Gastroesophageal sphincter (tissue), 3 donors: ENCODE measurements around the gene ORMDL3.

Experiments used
- POLR2AphosphoS5 ChIP-seq: sonication (generic); formaldehyde crosslinking; IDR thresholded peaks from one replicate; pipeline ENCODE4 v1.6.1; 2017; ENCODE audit warnings: antibody characterized with exemption
- TF ChIP-seq, protein P1 (sequence below), 4 experiments: fragments of 200-600 bp in 2 of 4; fragments of 450-650 bp in 2 of 4; sonication (generic) in 1 of 4; IDR thresholded peaks; one replicate each; pipeline ENCODE4 v1.5.1; 2017 to 2019; ENCODE audit warnings: antibody characterized with exemption in 4 of 4, mild to moderate bottlenecking in 2 of 4, moderate library complexity in 2 of 4

DNA sequence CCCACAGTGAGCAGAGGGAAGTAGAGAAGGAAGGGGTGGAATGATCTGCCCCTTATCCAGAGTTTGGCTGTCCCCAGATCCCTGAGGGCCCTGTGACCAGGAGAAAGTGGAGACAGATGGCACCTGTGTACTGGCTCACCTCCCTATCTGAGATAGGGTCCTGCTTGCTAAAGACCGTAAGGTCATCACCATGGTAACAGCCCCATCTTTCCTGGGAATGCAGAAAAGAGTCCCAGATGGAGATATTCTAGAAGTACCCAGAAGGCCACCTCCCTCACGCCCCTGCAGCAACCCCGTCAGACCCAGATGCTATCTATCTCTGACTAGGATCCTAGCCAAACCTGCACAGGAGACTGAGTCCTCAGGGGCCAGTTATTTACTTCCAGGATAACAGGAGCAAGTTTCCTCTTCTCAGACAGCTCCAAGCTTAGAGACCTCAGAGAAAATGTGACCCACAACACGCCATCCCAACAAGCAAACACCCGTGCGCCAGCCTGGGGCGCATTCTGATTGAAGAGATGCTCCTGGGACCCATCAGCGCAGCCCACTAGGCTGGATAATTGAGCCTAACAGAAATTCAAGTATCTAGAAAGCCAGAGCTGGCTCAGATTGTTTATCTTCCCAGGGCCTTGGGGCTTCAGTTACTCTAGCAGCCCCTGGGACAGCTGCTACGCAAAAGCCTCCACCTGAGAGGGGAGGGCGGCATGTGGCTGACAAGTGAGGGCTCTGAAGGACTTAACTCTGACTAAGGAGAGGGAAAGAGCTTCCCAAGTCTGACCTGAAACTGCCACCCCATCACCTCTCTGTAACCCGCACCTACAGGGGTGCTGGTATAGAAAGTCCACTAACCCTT lies 1.9 kb downstream of the ORMDL3 start:
- TF ChIP-seq, protein P1, sequence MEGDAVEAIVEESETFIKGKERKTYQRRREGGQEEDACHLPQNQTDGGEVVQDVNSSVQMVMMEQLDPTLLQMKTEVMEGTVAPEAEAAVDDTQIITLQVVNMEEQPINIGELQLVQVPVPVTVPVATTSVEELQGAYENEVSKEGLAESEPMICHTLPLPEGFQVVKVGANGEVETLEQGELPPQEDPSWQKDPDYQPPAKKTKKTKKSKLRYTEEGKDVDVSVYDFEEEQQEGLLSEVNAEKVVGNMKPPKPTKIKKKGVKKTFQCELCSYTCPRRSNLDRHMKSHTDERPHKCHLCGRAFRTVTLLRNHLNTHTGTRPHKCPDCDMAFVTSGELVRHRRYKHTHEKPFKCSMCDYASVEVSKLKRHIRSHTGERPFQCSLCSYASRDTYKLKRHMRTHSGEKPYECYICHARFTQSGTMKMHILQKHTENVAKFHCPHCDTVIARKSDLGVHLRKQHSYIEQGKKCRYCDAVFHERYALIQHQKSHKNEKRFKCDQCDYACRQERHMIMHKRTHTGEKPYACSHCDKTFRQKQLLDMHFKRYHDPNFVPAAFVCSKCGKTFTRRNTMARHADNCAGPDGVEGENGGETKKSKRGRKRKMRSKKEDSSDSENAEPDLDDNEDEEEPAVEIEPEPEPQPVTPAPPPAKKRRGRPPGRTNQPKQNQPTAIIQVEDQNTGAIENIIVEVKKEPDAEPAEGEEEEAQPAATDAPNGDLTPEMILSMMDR (IDR thresholded peaks at IDR 0.05) = no peak
- TF ChIP-seq POLR2AphosphoS5 = no peak
